Endodermal cell (in vitro differentiated cells): Measurements from ENCODE around the gene PRMT9. TPM values are rescaled to one million over a fixed set of nuclear protein-coding genes. Genes with fewer than 3 reads are reported as not detected.

Experiments
- DNase-seq: peaks from one replicate; pipeline ENCODE4 v3.0.0-alpha.2; 2017
- H3K27ac ChIP-seq: 2 replicates; pipeline ENCODE4 v1.5.1; 2013; ENCODE audit warnings: mild to moderate bottlenecking, low read depth, low read length, moderate library complexity
- H3K27me3 ChIP-seq: 2 replicates; pipeline ENCODE4 v1.6.1; 2013; ENCODE audit warnings: mild to moderate bottlenecking, low read length, moderate library complexity; ENCODE audit not compliant: insufficient read depth, control insufficient read depth, poor library complexity, severe bottlenecking
- H3K36me3 ChIP-seq: 2 replicates; pipeline ENCODE4 v1.7.0; 2013; ENCODE audit warnings: mild to moderate bottlenecking, low read length, moderate library complexity; ENCODE audit not compliant: control insufficient read depth, insufficient read depth
- H3K4me1 ChIP-seq: one replicate; pipeline ENCODE4 v1.7.0; 2013; ENCODE audit warnings: low read length; ENCODE audit not compliant: control insufficient read depth, insufficient read depth
- H3K4me3 ChIP-seq: 2 replicates; pipeline ENCODE4 v1.5.1; 2013; ENCODE audit warnings: mild to moderate bottlenecking, low read length, moderate library complexity
- H3K9ac ChIP-seq: 2 replicates; pipeline ENCODE4 v1.6.1; 2013; ENCODE audit warnings: mild to moderate bottlenecking, low read length, moderate library complexity; ENCODE audit not compliant: poor library complexity, severe bottlenecking; ENCODE audit errors: extremely low read depth
- H3K9me3 ChIP-seq: 2 replicates; pipeline ENCODE4 v1.6.1; 2013; ENCODE audit warnings: mild to moderate bottlenecking, low read length, moderate library complexity; ENCODE audit not compliant: control insufficient read depth
- H3K27ac Mint-ChIP-seq: 2 replicates; pipeline ENCODE4 v1.8.0; 2020; ENCODE audit warnings: mixed read lengths
- H3K27me3 Mint-ChIP-seq: 2 replicates; pipeline ENCODE4 v1.8.0; 2021; ENCODE audit warnings: mild to moderate bottlenecking, mixed read lengths; ENCODE audit not compliant: insufficient read depth
- H3K36me3 Mint-ChIP-seq: 2 replicates; pipeline ENCODE4 v1.8.0; 2020; ENCODE audit warnings: low read depth, mixed read lengths
- H3K4me1 Mint-ChIP-seq: 2 replicates; pipeline ENCODE4 v1.8.0; 2020; ENCODE audit warnings: mixed read lengths
- H3K4me3 Mint-ChIP-seq: 2 replicates; pipeline ENCODE4 v1.8.0; 2020; ENCODE audit warnings: mild to moderate bottlenecking, moderate library complexity, mixed read lengths
- H3K9me3 Mint-ChIP-seq: 2 replicates; pipeline ENCODE4 v1.8.0; 2020; ENCODE audit warnings: mild to moderate bottlenecking, mixed read lengths
- CTCF ChIP-seq: fragments of 200-600 bp; sonication (generic); conservative IDR thresholded peaks from 2 replicates; pipeline ENCODE4 v1.5.0; 2021; ENCODE audit warnings: antibody characterized with exemption, mild to moderate bottlenecking
- WGBS, 2 experiments: methylation state at CpG; one replicate each; pipeline versions ENCODE4 v1.1.5 to v1.1.7; 2013; ENCODE audit warnings: missing lambda C conversion rate in 2 of 2, mixed read lengths in 1 of 2; ENCODE audit not compliant: insufficient coverage in 1 of 2, insufficient read length in 1 of 2; 5-methylcytosine and 5-hydroxymethylcytosine counted together
- total RNA-seq, 2 donors: library from RNA; stranded (reverse); fragmentation: NEBNext Ultra II Directional in 1 of 2; extraction: Animal tissue kit (Norgen Biotek cat#: 25700) in 1 of 2; gene quantifications; 2 replicates in 1 of 2; 3 replicates in 1 of 2; pipeline ENCODE4 v1.2.1, GENCODE V29; 2021

Gene PRMT9
- total RNA-seq, 2 donors from 2014 or later: 15.3 to 17.3 TPM

- peaks cover 90% of the 10 kb centered on the region for H3K36me3 ChIP-seq
- no peaks in the 10 kb centered on the region for H3K9me3 ChIP-seq
- 100% methylated on average over 1 of the region's 1 CpG; no CpG with 5 or more reads in 1 of the 2 experiments for WGBS, 2 experiments
- no peaks in the 10 kb centered on the region for H3K4me1 ChIP-seq
- H3K4me3 ChIP-seq: no peak overlapping the region
- no peak for TF ChIP-seq CTCF
- Mint-ChIP-seq H3K27ac (no peak overlapping the region), H3K9me3 (no peaks in the 10 kb centered on the region), H3K27me3 (no peaks in the 10 kb centered on the region), H3K4me1 (no peaks in the 10 kb centered on the region), H3K36me3 (peaks cover 62% of the 10 kb centered on the region), H3K4me3 (no peak overlapping the region)
- no peak overlapping the region for H3K27ac ChIP-seq
- no peak for DNase-seq
- no peak overlapping the region for H3K9ac ChIP-seq
- no peaks in the 10 kb centered on the region for H3K27me3 ChIP-seq
These were observed 50.3 kb downstream of the PRMT9 start for GRCh38 chr4:147633643-147634042.

DNA sequence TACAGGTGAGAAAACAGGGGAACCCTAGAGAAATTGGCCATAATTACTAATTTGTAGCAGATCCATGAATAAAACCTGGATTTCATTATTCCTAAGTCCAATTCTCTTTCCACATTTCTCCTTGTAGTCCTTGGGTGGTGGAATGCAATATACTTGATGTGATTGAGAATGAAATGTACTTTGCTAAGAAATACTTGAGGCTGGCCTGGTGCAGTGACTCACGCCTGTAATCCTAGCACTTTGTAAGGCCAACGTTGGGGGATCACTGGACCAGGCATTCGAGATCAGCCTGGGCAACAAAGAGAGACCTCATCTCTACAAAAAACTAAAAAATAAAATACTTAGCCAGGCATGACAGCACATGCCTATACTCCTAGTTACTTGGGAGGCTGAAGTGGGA lies 50.9 kb downstream of the PRMT9 start:
- H3K36me3 Mint-ChIP-seq: peaks cover 66% of the 10 kb centered on the region
- peaks cover 94% of the 10 kb centered on the region for H3K36me3 ChIP-seq
- H3K27me3 Mint-ChIP-seq: no peaks in the 10 kb centered on the region
- no peak overlapping the region for H3K4me3 ChIP-seq
- no peaks in the 10 kb centered on the region for H3K9me3 ChIP-seq
- no peaks in the 10 kb centered on the region for H3K27me3 ChIP-seq
- no peak overlapping the region for H3K27ac Mint-ChIP-seq
- no peak overlapping the region for H3K9ac ChIP-seq
- no peak for DNase-seq
- H3K4me1 ChIP-seq: no peaks in the 10 kb centered on the region
- no peaks in the 10 kb centered on the region for H3K9me3 Mint-ChIP-seq
- 89 to 96% methylated on average over 3 of the region's 3 CpGs for WGBS, 2 experiments
- H3K4me3 Mint-ChIP-seq: no peak overlapping the region
- H3K27ac ChIP-seq: no peak overlapping the region
- TF ChIP-seq CTCF: no peak
- H3K4me1 Mint-ChIP-seq: no peaks in the 10 kb centered on the region

- no peak overlapping the region for H3K4me3 ChIP-seq
- no peak overlapping the region for H3K9ac ChIP-seq
- no CpG with 5 or more reads among the region's 1 CpG for WGBS, 2 experiments
- Mint-ChIP-seq H3K9me3 (no peaks in the 10 kb centered on the region), H3K4me3 (no peak overlapping the region), H3K36me3 (peaks cover 72% of the 10 kb centered on the region), H3K27me3 (no peaks in the 10 kb centered on the region), H3K27ac (no peak overlapping the region), H3K4me1 (no peaks in the 10 kb centered on the region)
- H3K27ac ChIP-seq: no peak overlapping the region
- no peaks in the 10 kb centered on the region for H3K9me3 ChIP-seq
- TF ChIP-seq CTCF: no peak
- DNase-seq: no peak
- no peaks in the 10 kb centered on the region for H3K27me3 ChIP-seq
- H3K4me1 ChIP-seq: no peaks in the 10 kb centered on the region
- H3K36me3 ChIP-seq: peaks cover 94% of the 10 kb centered on the region
These were observed 53.9 kb downstream of the PRMT9 start for GRCh38 chr4:147629783-147630730.
